ENCODE results near the gene FRAT1.

The FRAT1 gene

GRCh38 chr10:97311111-97311626 is 7.9 kb upstream of the FRAT1 start:
- no peak overlapping the region for H3K27ac ChIP-seq
- no peak for TF ChIP-seq ZFX (IDR thresholded peaks at IDR 0.05)
- TF ChIP-seq, protein P1, sequence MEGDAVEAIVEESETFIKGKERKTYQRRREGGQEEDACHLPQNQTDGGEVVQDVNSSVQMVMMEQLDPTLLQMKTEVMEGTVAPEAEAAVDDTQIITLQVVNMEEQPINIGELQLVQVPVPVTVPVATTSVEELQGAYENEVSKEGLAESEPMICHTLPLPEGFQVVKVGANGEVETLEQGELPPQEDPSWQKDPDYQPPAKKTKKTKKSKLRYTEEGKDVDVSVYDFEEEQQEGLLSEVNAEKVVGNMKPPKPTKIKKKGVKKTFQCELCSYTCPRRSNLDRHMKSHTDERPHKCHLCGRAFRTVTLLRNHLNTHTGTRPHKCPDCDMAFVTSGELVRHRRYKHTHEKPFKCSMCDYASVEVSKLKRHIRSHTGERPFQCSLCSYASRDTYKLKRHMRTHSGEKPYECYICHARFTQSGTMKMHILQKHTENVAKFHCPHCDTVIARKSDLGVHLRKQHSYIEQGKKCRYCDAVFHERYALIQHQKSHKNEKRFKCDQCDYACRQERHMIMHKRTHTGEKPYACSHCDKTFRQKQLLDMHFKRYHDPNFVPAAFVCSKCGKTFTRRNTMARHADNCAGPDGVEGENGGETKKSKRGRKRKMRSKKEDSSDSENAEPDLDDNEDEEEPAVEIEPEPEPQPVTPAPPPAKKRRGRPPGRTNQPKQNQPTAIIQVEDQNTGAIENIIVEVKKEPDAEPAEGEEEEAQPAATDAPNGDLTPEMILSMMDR (conservative IDR thresholded peaks at IDR 0.05): no peak

GRCh38 chr10:97312897-97313296 is 6.2 kb upstream of the FRAT1 start:
- TF ChIP-seq, protein P1 (conservative IDR thresholded peaks at IDR 0.05): no peak
- no peak for TF ChIP-seq ZFX (IDR thresholded peaks at IDR 0.05)
- no peak overlapping the region for H3K27ac ChIP-seq

DNA sequence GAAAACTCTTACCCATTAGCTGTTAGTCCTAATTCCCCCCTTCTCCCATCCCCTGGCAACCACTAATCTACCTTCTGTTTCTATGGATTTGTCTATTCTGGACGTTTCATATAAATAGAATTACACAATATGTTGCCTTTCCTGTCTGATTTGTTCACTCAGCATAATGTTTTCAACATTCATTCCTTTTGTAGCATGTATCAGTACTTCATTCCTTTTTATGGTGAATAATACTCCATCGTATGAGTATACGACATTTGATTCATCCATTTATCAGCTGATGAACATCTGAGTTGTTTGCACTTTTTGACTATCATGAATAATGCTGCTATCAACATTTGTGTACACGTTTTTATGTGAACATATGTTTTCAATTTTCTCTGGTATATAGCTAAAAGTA is 4.4 kb upstream of the FRAT1 start:
- TF ChIP-seq ZFX (IDR thresholded peaks at IDR 0.05): no peak
- TF ChIP-seq, protein P1 (conservative IDR thresholded peaks at IDR 0.05): no peak
- H3K27ac ChIP-seq: no peak overlapping the region

DNA sequence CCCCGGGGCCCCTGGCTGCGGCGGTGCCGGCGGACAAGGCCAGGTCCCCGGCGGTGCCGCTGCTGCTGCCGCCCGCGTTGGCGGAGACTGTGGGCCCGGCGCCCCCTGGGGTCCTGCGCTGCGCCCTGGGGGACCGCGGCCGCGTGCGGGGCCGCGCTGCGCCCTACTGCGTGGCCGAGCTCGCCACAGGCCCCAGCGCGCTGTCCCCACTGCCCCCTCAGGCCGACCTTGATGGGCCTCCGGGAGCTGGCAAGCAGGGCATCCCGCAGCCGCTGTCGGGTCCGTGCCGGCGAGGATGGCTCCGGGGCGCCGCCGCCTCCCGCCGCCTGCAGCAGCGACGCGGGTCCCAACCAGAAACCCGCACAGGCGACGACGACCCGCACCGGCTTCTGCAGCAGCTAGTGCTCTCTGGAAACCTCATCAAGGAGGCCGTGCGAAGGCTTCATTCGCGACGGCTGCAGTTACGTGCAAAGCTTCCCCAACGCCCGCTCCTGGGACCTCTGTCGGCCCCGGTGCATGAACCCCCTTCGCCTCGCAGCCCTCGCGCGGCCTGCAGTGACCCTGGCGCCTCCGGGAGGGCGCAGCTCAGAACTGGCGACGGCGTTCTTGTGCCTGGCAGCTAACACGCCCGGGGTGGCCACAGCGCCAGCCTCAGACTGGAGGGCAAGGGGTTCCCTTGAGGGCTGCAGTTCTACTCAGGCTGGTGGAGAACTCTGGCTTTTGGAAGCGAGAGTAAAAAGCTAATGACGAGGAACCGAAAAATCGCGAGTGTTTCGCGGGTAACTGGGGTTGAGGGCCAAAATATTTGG is 804 bp downstream of the FRAT1 start:
- TF ChIP-seq, protein P1 (conservative IDR thresholded peaks at IDR 0.05): no peak
- peak; percentile 82 for TF ChIP-seq ZFX (IDR thresholded peaks at IDR 0.05)
- peak overlapping the region; percentile 97 for H3K27ac ChIP-seq

- no peak overlapping the region; the same call in 1 of the 2 replicates for H3K27ac ChIP-seq
- TF ChIP-seq ZFX (IDR thresholded peaks at IDR 0.05): no peak
- TF ChIP-seq, protein P1 (conservative IDR thresholded peaks at IDR 0.05): no peak
Measured at GRCh38 chr10:97320480-97321031, 1.5 kb downstream of the FRAT1 start.

DNA sequence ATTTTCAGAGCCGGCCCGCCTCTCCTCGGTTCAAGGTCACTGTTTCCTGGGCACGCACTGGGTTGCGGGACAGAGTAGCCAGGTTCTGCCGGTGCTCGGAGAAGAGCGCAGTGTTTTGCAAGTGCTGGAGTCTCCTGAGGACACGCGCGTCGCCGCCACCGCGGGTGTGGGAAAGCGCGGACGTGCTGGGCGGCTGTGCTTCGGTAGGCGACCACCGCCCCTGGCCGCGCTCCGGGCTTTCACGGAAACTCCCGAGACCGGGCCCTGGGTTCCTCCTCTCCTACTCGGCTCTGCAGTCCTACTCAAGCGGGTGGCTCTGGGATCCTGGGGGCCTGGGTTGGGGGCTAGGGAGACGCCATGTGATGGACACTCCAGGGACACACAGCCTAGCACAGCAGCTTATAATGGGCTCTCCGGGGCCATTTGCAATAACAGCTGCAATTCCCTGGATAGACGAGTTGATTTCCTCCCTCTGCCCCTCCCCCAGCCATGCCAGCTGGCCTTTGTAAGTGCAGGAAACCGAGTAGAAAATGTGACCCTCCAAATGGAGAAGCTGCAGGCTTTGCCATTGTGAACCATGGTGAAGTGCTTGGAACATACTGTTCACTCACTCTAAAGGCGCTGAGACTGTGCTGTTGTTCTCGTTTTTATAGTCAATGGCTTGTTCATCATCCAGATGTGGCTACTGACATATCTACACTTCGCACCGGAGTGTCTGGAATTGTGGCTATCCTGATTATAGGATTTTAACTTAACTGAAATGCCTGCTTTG is 2.1 kb downstream of the FRAT1 start:
- TF ChIP-seq, protein P1 (conservative IDR thresholded peaks at IDR 0.05): no peak
- no peak for TF ChIP-seq ZFX (IDR thresholded peaks at IDR 0.05)
- no peak overlapping the region for H3K27ac ChIP-seq
